Activated B cell treated with CpG ODN at 0.5 μM for 24 hours (primary cell): ENCODE measurements around the gene RAPGEF6. TPM values are rescaled to one million over a fixed set of nuclear protein-coding genes. Genes with fewer than 3 reads are reported as not detected.

ENCODE experiments used
- ATAC-seq: fragments of 200-7000 bp; cut with Tn5 transposase; one replicate; pipeline ENCODE4 v1.10.0; 2021; ENCODE audit warnings: low read depth, mild to moderate bottlenecking, moderate library complexity
- CTCF ChIA-PET: fragments of 350-600 bp; sonication (Branson Sonifier 250); formaldehyde crosslinking; loops from one replicate; lab custom pipeline; 2021; ENCODE audit warnings: antibody characterized with exemption; lab: Charles Lee
- POLR2A ChIA-PET: fragments of 350-600 bp; sonication (Branson Sonifier 250); formaldehyde crosslinking; loops from one replicate; lab custom pipeline; 2021; ENCODE audit warnings: antibody characterized with exemption; lab: Charles Lee
- DNase-seq: peaks from one replicate; pipeline ENCODE4 v3.0.0; 2022
- H3K27ac Mint-ChIP-seq: one replicate; pipeline ENCODE4 v1.8.0; 2020; ENCODE audit warnings: mixed read lengths
- H3K27me3 Mint-ChIP-seq: one replicate; pipeline ENCODE4 v1.8.0; 2021; ENCODE audit warnings: mixed read lengths
- H3K36me3 Mint-ChIP-seq: one replicate; pipeline ENCODE4 v1.8.0; 2021; ENCODE audit warnings: low read depth, mixed read lengths
- H3K4me1 Mint-ChIP-seq: one replicate; pipeline ENCODE4 v1.8.0; 2021; ENCODE audit warnings: mixed read lengths
- H3K4me3 Mint-ChIP-seq: one replicate; pipeline ENCODE4 v1.8.0; 2020; ENCODE audit warnings: mild to moderate bottlenecking, mixed read lengths
- H3K9me3 Mint-ChIP-seq: one replicate; pipeline ENCODE4 v1.8.0; 2020; ENCODE audit warnings: mixed read lengths
- intact Hi-C: fragments of 100-400 bp; cut with micrococcal nuclease; formaldehyde crosslinking; loops from one replicate; pipeline ENCODE4 v1.15.1; 2024
- total RNA-seq: library from RNA; stranded (reverse); gene quantifications from 2 replicates; pipeline ENCODE4 v1.2.3, GENCODE V29; 2022
- TF ChIP-seq, protein P1 (sequence below): fragments of 200-600 bp; IDR thresholded peaks from one replicate; pipeline ENCODE4 v1.8.0; 2022; ENCODE audit warnings: antibody characterized with exemption, mild to moderate bottlenecking

RAPGEF6 gene
- total RNA-seq, 1 donor from 2014 or later, result 45.1 TPM

- peaks cover 36% of the 10 kb centered on the region for H3K4me1 Mint-ChIP-seq
- H3K27me3 Mint-ChIP-seq, result no peaks in the 10 kb centered on the region
- no peaks in the 10 kb centered on the region for H3K9me3 Mint-ChIP-seq
- ChIA-PET POLR2A (interaction anchor here (0.6 to 1.9 kb wide), 3 partner anchors 11 to 153 kb away, joined by 3 to 8 read pairs (median 5); partner anchors contain the start of gene CDC42SE2), CTCF (interaction anchor here (0.7 to 2.0 kb wide), 5 partner anchors 35 to 1075 kb away, joined by 3 to 8 read pairs (median 3); no protein-coding TSS in a partner anchor)
- intact Hi-C loops, result loop anchor here (1.0 to 2.0 kb wide), 7 partner anchors 22 to 1307 kb away; no protein-coding TSS in a partner anchor
- ATAC-seq (peak; percentile 57), DNase-seq (no peak)
- H3K36me3 Mint-ChIP-seq, result peaks cover 17% of the 10 kb centered on the region
- TF ChIP-seq, protein P1, sequence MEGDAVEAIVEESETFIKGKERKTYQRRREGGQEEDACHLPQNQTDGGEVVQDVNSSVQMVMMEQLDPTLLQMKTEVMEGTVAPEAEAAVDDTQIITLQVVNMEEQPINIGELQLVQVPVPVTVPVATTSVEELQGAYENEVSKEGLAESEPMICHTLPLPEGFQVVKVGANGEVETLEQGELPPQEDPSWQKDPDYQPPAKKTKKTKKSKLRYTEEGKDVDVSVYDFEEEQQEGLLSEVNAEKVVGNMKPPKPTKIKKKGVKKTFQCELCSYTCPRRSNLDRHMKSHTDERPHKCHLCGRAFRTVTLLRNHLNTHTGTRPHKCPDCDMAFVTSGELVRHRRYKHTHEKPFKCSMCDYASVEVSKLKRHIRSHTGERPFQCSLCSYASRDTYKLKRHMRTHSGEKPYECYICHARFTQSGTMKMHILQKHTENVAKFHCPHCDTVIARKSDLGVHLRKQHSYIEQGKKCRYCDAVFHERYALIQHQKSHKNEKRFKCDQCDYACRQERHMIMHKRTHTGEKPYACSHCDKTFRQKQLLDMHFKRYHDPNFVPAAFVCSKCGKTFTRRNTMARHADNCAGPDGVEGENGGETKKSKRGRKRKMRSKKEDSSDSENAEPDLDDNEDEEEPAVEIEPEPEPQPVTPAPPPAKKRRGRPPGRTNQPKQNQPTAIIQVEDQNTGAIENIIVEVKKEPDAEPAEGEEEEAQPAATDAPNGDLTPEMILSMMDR, result no peak
- peak overlapping the region; percentile 56 for H3K4me3 Mint-ChIP-seq
- H3K27ac Mint-ChIP-seq, result peak overlapping the region; percentile 15
Measured at GRCh38 chr5:131416729-131417128, 218.3 kb downstream of the RAPGEF6 start.

DNA sequence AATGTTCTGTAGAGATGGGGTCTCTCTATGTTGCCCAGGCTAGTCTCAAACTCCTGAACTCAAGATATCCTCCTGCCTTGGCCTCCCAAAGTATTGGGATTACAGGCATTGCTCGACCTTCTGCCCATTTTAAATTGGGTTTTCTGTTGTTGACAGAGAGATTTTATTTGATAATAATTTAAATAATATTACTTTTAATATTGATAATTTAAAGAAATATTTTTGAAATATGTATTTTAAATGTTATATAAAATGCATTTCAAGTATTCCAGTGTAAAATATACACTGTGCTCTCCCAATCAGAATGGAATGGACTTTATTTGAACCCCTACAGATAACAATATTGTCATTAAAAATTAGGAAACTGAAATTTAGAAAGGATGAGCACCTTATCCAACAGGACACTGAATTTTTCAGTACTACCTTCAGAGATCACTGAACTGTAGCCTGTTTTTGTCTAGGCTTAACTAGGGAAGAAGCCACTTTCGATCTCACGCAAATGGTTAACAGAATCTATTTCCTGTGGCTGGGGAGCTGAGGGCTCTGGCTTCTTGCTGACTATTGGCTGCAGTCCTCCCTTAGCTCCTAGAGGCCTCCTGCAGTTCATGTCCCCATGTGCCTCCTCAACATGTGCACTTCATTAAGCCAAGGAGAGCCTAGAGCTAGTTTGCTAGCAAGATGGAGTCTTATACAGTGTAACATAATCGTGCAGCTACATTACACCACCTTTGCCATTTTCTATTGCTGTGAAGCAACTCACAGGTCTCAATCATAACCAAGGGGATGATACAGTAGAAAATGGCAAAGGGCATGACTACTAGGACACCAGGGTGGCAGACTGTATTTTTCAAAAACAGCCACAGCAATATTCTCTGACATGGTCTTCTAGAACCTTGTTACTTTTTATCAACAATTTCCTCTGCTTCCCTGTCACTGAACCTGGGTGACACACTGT is 221.1 kb downstream of the RAPGEF6 start:
- TF ChIP-seq, protein P1, result no peak
- peaks cover 20% of the 10 kb centered on the region for H3K36me3 Mint-ChIP-seq
- H3K4me1 Mint-ChIP-seq, result peaks cover 36% of the 10 kb centered on the region
- H3K4me3 Mint-ChIP-seq, result no peak overlapping the region
- intact Hi-C loops, result no loop called here
- H3K27ac Mint-ChIP-seq, result peak overlapping the region; percentile 78
- no peaks in the 10 kb centered on the region for H3K27me3 Mint-ChIP-seq
- peak; percentile 29 for ATAC-seq
- no peak for DNase-seq
- POLR2A ChIA-PET, result interaction anchor here (0.7 to 1.3 kb wide), 5 partner anchors 9 to 151 kb away, joined by 3 to 5 read pairs (median 4); no protein-coding TSS in a partner anchor
- CTCF ChIA-PET, result interaction anchor here (1.0 to 1.1 kb wide), 2 partner anchors 9 to 303 kb away, joined by 3 read pairs; no protein-coding TSS in a partner anchor
- peaks cover 2% of the 10 kb centered on the region for H3K9me3 Mint-ChIP-seq

- intact Hi-C loops, result no loop called here
- H3K27ac Mint-ChIP-seq, result no peak overlapping the region
- no peaks in the 10 kb centered on the region for H3K27me3 Mint-ChIP-seq
- ChIA-PET CTCF (no interaction called here), POLR2A (no interaction called here)
- H3K9me3 Mint-ChIP-seq, result peaks cover 12% of the 10 kb centered on the region
- ATAC-seq (no peak), DNase-seq (no peak)
- no peaks in the 10 kb centered on the region for H3K4me1 Mint-ChIP-seq
- TF ChIP-seq, protein P1, result no peak
- peaks cover 60% of the 10 kb centered on the region for H3K36me3 Mint-ChIP-seq
- no peak overlapping the region for H3K4me3 Mint-ChIP-seq
Measured at GRCh38 chr5:131406975-131407638, 227.9 kb downstream of the RAPGEF6 start.

DNA sequence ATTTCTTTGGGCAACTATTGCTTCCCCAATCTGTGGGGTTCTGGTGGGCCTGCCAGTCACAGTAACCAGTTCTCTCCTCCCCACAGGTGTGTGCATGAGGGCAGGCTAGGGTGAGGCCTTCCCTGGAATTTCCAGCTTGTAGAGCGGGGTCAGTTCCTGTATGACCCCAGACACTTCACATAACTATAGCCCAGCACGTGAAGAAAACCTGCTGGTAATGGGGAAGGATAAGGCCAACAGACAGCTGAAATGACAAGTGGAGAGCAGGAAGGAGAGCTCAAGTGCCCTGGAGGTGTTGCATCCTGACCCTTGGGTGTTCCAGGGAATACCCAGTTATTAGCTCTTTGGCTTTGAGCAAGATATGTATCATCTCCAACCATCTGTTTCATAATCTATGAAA is 229.0 kb downstream of the RAPGEF6 start:
- intact Hi-C loops, result no loop called here
- Mint-ChIP-seq H3K4me1 (no peaks in the 10 kb centered on the region), H3K27me3 (no peaks in the 10 kb centered on the region), H3K36me3 (peaks cover 61% of the 10 kb centered on the region), H3K27ac (no peak overlapping the region), H3K9me3 (peaks cover 15% of the 10 kb centered on the region), H3K4me3 (no peak overlapping the region)
- TF ChIP-seq, protein P1, result no peak
- ChIA-PET CTCF (no interaction called here), POLR2A (interaction anchor here (0.6 to 1.1 kb wide), 2 partner anchors 8 to 128 kb away, joined by 3 read pairs; no protein-coding TSS in a partner anchor)
- ATAC-seq, result no peak
- DNase-seq, result no peak
